OCI-LY3 (cell line): ENCODE data around the gene MUC2.

Experiments used
- H2AFZ ChIP-seq: fragments of 200-600, 300-600 bp; shearing (Covaris generic); 2 replicates; pipeline ENCODE4 v1.6.0; 2014; ENCODE audit warnings: antibody characterized with exemption, low read depth, low read length
- H3K27ac ChIP-seq: fragments of 200-600, 300-600 bp; sonication (generic); 2 replicates; pipeline ENCODE4 v1.5.1; 2014; ENCODE audit warnings: mild to moderate bottlenecking, low read length, moderate library complexity, mixed read lengths
- H3K27me3 ChIP-seq: fragments of 200-600, 300-600 bp; sonication (generic); 2 replicates; pipeline ENCODE4 v1.6.1; 2014; ENCODE audit warnings: low read depth, low read length, mixed read lengths
- H3K36me3 ChIP-seq: fragments of 200-600, 300-600 bp; sonication (generic); replicated peaks from 2 replicates; pipeline ENCODE3; 2014; ENCODE audit warnings: low read depth, low read length, mixed read lengths
- H3K4me1 ChIP-seq: fragments of 300-600, 200-600 bp; sonication (generic); 2 replicates; pipeline ENCODE4 v1.6.1; 2014; ENCODE audit warnings: low read length, mixed read lengths
- H3K4me2 ChIP-seq: fragments of 200-600, 300-600 bp; sonication (generic); 2 replicates; pipeline ENCODE4 v1.6.1; 2014; ENCODE audit warnings: low read length, mixed read lengths
- H3K4me3 ChIP-seq: fragments of 300-600, 200-600 bp; sonication (generic); 2 replicates; pipeline ENCODE4 v1.5.1; 2014; ENCODE audit warnings: antibody characterized with exemption, mild to moderate bottlenecking, low read length, moderate library complexity
- H3K79me2 ChIP-seq: fragments of 300-600, 200-600 bp; shearing (Covaris generic); 2 replicates; pipeline ENCODE4 v1.6.1; 2014; ENCODE audit warnings: mild to moderate bottlenecking, low read length, mixed read lengths
- H3K9ac ChIP-seq: fragments of 300-600, 200-600 bp; shearing (Covaris generic); 2 replicates; pipeline ENCODE4 v1.6.0; 2014; ENCODE audit warnings: mild to moderate bottlenecking, low read length, moderate library complexity
- H3K9me3 ChIP-seq: fragments of 200-600, 300-600 bp; shearing (Covaris generic); 2 replicates; pipeline ENCODE4 v1.6.1; 2014; ENCODE audit warnings: low read length, mixed read lengths; ENCODE audit not compliant: insufficient read depth
- H4K20me1 ChIP-seq: fragments of 200-600, 300-600 bp; sonication (generic); 2 replicates; pipeline ENCODE4 v1.6.1; 2016; ENCODE audit warnings: low read length, mixed read lengths; ENCODE audit not compliant: insufficient read depth
- CTCF ChIP-seq: fragments of 200-600, 300-600 bp; sonication (generic); IDR thresholded peaks from 2 replicates; pipeline ENCODE4 v1.5.1; 2014; ENCODE audit warnings: antibody characterized with exemption, low read length, low read depth
- EZH2phosphoT487 ChIP-seq: fragments of 200-600 bp; shearing (Covaris generic); IDR thresholded peaks from 2 replicates; pipeline ENCODE4 v1.6.1; 2018; ENCODE audit warnings: antibody characterized with exemption, mixed run types, low read depth

Gene MUC2

GRCh38 chr11:1092145-1092670, 17.5 kb downstream of the MUC2 start:
- Histone ChIP-seq H3K9me3 (no peaks in the 10 kb centered on the region), H3K36me3 (no peaks in the 10 kb centered on the region)
- TF ChIP-seq EZH2phosphoT487 (no peak), CTCF (no peak)

GRCh38 chr11:1092919-1093318, 18.2 kb downstream of the MUC2 start:
- no peaks in the 10 kb centered on the region for H3K27me3 ChIP-seq
- no peak overlapping the region for H3K27ac ChIP-seq
- H3K4me1 ChIP-seq = no peaks in the 10 kb centered on the region
- no peaks in the 10 kb centered on the region for H3K79me2 ChIP-seq
- H3K4me2 ChIP-seq = no peak overlapping the region
- no peaks in the 10 kb centered on the region for H4K20me1 ChIP-seq
- no peak for TF ChIP-seq CTCF
- TF ChIP-seq EZH2phosphoT487 = no peak
- no peaks in the 10 kb centered on the region for H3K36me3 ChIP-seq
- no peaks in the 10 kb centered on the region for H3K9me3 ChIP-seq
- H2AFZ ChIP-seq = no peak overlapping the region
- no peak overlapping the region for H3K4me3 ChIP-seq
- H3K9ac ChIP-seq = no peak overlapping the region

More at GRCh38 chr11:1092145-1092670, 17.5 kb downstream of the MUC2 start:
- Histone ChIP-seq H3K4me1 (no peaks in the 10 kb centered on the region), H2AFZ (no peak overlapping the region), H3K4me3 (no peak overlapping the region), H3K27ac (no peak overlapping the region), H3K27me3 (no peaks in the 10 kb centered on the region), H3K79me2 (no peaks in the 10 kb centered on the region), H3K4me2 (no peak overlapping the region), H3K9ac (no peak overlapping the region), H4K20me1 (no peaks in the 10 kb centered on the region)

GRCh38 chr11:1099519-1100355, 25.1 kb downstream of the MUC2 start:
- H2AFZ ChIP-seq = no peak overlapping the region
- H3K4me2 ChIP-seq = no peak overlapping the region
- H3K4me1 ChIP-seq = no peaks in the 10 kb centered on the region
- no peaks in the 10 kb centered on the region for H4K20me1 ChIP-seq
- no peak overlapping the region for H3K27ac ChIP-seq
- TF ChIP-seq EZH2phosphoT487 (no peak), CTCF (no peak)
- no peaks in the 10 kb centered on the region for H3K27me3 ChIP-seq
- H3K36me3 ChIP-seq = no peaks in the 10 kb centered on the region
- no peaks in the 10 kb centered on the region for H3K9me3 ChIP-seq
- no peak overlapping the region for H3K4me3 ChIP-seq
- H3K79me2 ChIP-seq = no peaks in the 10 kb centered on the region
- H3K9ac ChIP-seq = no peak overlapping the region

- Histone ChIP-seq H3K4me2 (no peak overlapping the region), H3K9me3 (no peaks in the 10 kb centered on the region), H3K36me3 (no peaks in the 10 kb centered on the region), H3K79me2 (no peaks in the 10 kb centered on the region), H3K27me3 (no peaks in the 10 kb centered on the region), H3K4me1 (no peaks in the 10 kb centered on the region), H4K20me1 (no peaks in the 10 kb centered on the region), H3K9ac (no peak overlapping the region), H3K4me3 (no peak overlapping the region), H2AFZ (no peak overlapping the region), H3K27ac (no peak overlapping the region)
- no peak for TF ChIP-seq EZH2phosphoT487
- no peak for TF ChIP-seq CTCF
These were observed 26.0 kb downstream of the MUC2 start for GRCh38 chr11:1100417-1101245.
